HG03342 (cell line): Measurements from ENCODE around the gene SAMD15.
"Not testable (repeated sequence)": the region's sequence is repeated elsewhere in the genome, so short reads cannot be mapped to it uniquely, and the experiment has no call there.

Source experiments
- ATAC-seq: cut with Tn5 transposase; IDR thresholded peaks from one replicate; pipeline ENCODE4 v1.9.1; 2021; ENCODE audit warnings: mild to moderate bottlenecking, moderate library complexity; ENCODE audit not compliant: unreplicated experiment

SAMD15 gene

DNA sequence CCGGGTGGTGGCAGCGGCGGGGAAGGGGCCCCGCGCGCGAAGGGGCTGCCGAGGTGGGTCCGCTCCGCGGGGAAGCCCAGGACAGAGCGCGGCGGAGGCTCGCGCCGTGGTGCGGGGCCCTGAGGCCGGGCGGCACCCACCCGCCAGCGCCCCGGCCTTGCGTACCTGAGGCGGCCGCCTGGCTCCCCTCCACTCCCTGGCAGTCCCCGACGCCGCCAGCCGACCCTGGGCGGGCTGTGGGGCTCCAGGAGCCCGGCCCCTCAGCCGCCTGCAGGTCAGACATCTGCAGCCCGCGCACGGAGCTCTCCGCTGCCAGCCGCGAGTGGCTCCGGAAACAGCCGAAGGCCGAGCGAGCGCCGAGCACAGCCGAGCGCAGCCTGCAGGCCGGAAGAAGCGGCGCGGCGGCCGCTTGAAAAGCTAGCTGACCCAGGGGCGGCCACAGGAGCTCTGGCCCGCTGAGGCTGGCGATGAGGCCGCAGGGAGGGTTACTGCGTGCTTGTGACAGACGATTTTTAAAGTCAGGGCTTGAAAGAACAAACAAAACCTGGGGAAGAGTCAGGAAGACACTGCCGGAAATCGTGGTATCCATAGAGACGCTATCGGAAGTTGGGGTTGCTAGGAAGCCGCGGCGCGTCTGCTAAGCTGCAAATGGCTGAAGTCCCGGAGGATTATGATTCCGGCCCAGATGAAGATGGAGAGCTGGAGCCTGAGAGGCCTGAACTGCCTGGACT, at the start of gene SAMD15, which contains the start of gene TMED8:
SAMD15 (plus strand) TSS at position 609 of the 731 bp plus-strand sequence; CDS start at position 649, 40 bp downstream.
TMED8 (minus strand) TSS at position 324 of the 731 bp plus-strand sequence; CDS start at position 283, 41 bp downstream.
- peak; percentile 82 for ATAC-seq

DNA sequence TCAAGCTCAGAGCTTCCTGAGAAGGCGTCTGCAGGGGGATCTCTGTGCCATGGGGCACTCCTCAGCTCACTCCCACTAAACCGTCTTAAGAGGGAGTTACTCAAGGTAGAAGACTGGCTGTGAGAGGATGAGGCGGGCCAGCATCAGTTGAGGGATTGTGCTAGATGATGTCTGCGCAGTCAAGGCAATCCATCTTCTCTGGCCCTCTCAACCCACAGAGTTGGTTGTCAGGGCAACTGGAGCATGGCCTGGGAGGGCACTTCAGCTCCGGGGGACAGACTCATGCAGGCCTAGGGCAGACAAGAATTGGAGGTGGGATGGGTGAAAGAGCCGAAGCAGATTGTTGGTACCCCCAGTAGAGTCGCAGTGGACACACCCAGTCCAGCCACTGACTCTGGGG, 47.3 kb upstream of the SAMD15 start:
- no peak for ATAC-seq

DNA sequence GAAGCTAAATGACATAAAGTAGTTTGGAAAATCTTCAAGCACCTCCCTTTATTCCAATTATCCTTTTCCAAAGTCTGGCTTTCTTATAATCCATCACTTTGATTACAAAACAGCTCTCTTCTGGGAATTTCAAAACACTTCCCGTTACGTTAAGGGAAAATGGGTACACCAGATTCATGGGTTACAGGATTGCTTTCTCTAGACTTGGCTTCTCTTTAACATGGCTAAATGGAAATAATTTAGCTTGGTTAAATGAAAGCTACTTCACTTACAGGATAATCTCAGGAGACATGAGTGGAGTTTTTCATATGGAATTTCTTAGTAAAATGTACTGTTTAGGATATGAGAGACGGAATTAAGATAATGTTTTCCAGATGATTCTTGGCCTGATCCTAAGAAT, 41.6 kb upstream of the SAMD15 start:
- no peak for ATAC-seq

DNA sequence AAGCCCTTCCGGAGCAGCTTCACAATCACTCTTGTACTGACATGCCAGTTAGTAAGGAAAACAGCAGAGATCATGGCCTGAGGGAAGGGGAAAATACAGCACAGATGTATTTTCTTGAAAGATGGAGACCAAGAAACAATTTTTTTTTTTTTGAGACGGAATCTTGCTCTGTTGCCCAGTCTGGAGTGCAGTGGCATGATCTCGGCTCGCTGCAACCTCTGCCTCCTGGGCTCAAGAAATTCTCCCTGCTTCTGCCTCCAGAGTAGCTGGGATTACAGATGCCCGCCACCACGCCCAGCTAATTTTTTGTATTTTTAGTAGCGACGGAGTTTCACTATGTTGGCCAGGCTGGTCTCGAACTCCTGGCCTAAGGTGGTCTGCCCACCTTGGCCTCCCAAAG, 39.9 kb upstream of the SAMD15 start:
- not testable (repeated sequence) for ATAC-seq

DNA sequence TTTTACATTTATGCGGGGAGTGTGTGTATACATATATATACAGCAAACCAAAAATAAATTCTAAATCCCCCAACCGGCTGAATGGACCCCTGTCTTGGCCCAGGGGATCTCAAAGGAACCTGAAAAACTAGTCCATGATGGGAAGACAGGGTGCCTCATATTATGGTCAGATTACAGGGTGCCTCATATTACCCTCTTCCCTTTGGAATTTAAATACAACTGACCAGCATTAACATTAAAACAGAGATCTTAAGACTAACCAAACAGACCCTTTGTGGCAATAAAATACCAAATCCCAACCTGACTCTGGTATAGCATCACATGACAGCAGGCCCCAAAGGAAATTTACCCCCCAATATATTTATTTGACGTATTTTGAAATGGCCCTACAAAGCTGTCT, 39.3 kb upstream of the SAMD15 start:
- no peak for ATAC-seq

DNA sequence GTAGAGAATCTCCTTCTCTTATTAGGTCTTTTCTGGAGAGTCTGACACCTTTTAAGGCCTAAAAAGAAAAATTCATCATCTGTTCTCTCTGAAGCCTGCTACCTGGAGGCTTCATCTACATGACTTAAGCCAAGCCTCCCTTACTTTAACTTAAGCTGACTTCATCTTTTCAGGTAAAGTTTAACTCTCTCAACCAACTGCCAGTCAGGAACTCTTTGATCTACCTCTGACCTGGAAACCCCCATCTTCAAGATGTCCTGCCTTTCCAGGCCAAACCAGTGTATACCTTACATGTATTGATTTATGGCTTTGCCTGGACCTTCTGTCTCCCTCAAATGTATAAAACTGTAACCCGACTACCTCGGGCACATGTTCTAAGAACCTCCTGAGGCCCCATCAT, 38.9 kb upstream of the SAMD15 start:
- ATAC-seq = no peak

DNA sequence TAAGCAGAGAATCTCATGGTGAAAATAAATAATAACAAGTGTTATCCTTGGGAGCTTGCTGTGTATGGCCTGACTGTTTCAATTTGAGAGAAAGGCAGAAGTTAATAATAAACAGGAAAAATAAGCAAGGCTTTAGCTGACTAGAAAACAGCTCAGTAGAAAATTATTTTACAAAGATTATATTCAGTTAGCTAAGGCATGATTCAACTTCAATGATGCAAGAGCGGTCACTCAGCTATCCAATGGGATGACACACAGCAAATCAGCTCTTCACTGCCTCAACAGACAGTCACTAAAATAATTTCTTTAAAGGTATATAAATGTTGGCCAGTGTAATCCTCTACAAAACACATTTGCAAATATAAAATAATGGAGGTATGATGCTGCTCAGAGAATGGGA, 37.8 kb upstream of the SAMD15 start:
- ATAC-seq = no peak

DNA sequence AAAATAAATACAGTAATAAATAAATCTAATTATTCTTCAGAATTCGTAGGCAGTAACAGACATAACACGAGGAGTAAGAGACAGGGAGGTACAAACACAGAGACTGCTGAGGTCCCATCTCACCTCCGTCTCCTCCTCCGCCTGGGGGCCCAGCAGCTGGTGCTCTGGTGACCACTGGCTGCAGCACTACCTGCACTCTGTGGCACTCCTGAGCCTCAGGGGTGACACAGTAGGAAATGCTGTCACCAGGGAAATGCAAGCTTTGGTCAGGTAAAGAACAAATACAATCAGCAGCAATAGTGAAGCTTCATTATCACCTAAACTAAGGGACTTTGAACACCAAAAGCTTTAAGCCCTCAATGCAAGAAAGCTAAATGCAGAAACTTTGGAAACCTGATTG, 36.8 kb upstream of the SAMD15 start:
- ATAC-seq = no peak

DNA sequence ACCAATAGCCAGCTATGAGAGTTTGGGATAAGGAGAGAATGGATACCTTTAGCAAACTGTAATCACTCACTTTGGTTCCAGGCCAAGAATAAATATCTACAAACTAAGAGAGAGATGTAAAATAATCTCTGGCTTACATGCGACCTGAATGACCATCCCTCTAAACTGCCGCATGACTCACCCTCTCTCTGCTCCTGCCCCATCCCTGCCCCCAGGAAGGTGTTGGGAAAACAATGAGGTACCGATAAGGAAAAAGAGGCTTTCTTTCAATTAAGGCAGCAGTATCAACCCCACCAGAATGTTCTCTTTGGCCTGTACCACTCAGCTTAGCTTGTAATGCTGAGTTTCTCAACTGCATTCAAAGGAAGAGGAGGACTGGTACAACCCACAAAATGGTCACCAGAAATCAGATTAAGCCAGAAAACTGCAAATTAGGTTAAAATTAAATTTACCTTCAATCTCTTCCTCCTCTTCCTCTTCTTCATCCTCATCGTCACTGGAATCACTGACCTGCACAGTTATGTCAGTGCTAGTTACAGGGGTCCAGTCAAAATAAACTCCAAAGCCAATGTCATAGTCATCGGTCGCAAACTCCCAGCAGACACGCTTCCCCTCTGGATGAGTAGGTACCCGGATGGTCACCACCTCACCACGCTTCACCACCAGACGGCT, 34.3 kb upstream of the SAMD15 start:
- ATAC-seq = no peak

DNA sequence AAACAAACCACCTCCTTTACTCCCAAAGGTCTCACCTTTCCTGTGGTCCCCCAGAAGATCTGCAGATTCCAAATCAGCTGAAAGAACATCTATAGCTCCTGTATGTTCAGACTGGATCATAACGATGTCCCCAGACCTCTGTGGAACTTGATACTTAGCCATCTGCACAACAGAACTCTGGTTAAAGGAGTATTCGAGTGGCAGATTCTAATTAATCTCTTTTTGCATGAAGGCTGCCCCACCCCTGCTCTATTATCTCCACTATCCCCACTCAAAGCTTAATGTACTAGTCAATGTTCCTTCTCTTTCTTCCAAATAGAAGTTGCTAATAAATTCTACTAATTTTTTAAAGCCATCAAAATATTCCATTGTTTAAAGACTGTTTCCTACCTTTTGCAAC, 33.5 kb upstream of the SAMD15 start:
- ATAC-seq = no peak

DNA sequence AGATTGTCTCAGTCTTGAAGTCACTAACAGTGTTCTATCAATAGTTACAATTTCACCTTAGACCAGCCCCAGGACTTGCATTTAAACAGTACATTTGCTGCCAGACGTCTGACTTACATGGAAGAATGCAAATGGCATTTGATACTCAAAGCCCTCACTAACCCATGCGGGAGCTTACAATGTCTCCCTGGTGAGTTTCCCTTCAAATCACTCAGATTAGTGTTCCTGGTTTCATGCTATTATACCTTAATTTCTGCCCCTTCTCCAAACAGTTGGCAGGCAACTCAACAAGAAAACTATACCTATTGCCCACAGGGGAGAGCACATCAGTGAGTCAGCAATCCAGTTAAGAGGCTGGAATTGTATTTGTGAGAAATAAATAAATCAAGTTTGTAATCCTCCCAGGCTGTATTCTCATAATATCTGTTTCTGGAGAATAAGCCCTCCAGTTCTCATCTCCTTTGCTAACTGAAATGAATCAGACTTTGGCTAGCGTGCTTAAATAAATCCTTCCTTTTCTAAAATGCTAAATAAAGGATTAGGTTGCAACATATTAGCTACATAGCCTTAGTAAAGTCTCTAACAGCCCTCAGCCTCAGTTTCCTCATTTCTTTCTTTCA, 32.7 kb upstream of the SAMD15 start:
- ATAC-seq = no peak

DNA sequence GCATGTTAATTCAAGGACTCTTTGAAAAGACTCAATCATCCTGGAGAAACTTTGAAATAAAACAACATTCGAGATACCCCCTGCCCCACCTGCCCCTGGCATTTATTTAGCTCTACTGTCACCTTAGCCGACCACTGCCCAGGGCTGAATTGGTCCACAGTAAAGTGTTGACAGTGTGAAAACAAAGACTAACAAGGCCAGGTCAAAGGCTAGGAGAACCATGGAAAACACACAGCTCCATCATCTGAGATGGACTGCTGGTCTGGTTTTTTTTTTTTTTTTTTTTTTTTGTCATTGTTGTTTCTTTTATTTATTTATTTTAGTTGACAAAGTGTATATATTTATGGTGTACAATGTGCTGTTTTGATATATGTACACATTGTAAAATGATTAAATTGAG, 30.7 kb upstream of the SAMD15 start:
- no peak for ATAC-seq

DNA sequence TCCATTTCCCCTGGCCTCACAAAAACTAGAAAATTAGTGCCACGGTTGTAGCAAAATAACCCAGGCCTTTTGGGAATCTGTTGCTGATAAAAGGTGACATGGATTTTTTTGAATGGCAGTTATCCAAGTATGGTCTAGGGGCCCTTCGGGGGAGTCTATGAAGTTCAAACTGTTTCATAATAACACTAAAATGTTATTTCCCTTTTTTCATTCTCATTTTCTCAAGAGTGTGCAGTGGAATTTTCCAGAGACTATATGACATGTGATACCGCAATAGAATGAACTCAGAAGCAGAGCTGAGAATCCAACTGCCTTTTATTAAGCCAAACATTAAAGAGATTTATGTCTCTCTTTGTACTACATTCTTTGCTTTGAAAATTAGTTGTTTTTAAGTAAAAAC, 29.4 kb upstream of the SAMD15 start:
- ATAC-seq = no peak

DNA sequence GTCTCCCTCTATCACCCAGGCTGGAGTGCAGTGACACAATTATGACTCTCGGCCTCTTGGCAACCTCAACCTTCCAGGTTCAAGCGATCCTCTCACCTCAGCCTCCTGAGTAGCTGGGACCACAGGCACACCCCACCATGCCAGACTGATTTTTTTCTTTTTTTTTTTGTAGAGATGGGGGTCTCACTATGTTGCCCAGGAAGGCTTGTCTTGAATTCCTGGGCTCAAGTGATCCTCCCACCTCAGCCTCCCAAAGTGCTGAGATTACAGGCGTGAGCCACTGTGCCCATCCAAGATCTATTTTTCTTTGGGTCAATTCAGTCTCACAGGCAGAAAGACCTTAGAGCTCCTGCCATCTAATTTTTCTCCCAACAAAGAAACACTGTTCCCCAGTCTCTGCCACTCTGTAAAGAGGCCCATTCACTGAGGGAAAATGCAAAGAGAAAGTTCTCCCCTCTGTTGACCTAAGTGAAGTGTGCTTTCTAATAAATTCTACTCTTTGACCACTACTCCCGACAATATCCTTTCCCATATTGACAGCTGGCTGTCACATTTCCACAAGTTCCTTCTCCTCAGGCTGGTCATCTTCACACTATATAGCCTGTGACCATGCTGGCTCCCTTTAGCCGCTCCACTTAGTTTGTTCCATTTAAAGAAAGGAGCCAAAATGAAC, 23.6 kb upstream of the SAMD15 start:
- no peak for ATAC-seq

DNA sequence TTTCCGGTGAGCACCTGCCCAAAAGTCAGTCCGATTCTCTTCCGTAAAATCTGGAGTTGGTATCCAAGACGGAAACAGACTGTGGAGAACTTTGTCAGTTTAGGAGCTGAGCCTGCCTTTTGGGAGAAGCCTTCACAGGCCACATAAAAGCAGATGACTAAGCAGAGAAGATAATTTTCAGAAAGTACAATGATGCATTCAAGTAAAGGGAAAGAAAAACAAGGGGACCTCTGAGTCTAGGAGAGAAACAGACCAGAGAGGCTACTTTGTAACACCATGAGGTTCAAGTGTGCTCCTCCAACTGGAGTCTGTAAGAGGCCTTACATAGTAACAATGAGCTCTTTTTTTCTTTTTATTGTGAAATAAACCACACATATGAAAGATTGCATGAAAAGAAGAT, 21.4 kb upstream of the SAMD15 start:
- ATAC-seq = no peak

DNA sequence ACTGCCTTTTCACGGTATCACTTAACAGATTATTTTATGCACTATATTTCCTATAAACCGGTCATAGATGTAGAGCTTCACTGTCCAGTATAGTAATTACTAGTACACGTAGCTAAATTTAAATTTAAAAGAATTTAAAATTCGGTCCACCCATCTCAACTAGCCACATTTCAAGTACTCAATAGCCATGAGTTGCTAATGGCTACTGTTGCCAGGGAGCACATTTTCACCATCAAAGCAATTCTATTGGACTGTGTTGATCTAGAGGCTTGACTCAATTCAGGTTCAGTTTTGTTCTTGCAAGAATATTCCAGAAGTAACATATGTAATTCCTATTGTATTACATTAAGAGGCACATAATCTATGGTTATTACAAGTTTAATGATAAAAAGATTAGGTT, 20.3 kb upstream of the SAMD15 start:
- ATAC-seq = no peak

DNA sequence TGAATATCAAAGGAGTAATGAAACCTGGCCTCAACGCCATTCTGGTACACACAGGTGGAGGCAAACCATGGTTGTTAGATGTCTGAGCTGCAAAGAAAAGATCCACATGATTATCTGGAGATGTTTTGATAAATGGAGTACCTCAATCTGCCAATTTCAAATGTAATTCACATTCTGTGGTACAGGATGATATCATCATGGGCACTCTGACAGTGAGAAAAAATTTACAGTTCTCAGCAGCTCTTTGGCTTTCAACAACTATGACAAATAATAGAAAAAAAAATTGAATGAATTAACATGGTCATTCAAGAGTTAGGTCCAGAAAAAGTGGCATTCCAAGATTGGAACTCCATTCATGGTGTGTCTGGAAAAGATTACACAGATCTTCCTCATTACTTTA, 17.6 kb upstream of the SAMD15 start:
- ATAC-seq = no peak

DNA sequence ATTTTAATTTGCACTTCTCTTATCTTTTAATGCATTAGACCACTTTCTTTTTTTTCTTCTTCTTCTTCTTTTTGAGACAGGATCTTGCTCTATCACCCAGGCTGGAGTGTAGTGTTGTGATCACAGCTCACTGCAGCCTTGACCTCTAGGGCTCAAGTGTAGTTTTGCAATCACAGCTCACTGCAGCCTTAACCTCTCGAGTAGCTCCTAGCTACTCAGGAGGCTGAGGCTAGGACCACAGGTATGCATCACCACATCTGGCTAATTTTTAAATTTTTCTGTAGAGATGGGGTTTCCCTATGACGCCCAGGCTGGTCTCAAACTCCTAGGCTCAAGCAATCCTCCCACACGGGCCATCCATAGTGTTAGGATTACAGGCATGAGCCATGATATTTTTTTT, 13.0 kb upstream of the SAMD15 start:
- peak; percentile 53 for ATAC-seq

DNA sequence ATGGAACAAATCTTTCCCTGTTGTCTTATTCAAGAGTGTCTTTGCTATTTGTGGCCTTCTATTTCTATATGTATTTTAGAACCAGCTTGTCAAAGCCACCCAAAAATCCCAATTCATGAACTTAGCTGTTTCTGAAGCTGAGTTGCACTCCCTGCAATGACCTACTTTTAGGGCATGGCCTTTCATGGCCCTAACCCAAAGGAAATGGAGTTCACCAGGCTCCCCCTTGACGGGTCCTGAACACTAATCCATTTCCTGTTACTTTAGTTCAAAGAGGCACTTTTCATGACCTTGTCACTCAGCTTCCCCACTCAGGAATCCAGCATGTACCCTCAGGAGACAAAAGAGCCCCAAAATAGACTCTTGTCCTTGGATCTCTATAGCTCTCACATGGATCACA, 7.9 kb upstream of the SAMD15 start:
- no peak for ATAC-seq

DNA sequence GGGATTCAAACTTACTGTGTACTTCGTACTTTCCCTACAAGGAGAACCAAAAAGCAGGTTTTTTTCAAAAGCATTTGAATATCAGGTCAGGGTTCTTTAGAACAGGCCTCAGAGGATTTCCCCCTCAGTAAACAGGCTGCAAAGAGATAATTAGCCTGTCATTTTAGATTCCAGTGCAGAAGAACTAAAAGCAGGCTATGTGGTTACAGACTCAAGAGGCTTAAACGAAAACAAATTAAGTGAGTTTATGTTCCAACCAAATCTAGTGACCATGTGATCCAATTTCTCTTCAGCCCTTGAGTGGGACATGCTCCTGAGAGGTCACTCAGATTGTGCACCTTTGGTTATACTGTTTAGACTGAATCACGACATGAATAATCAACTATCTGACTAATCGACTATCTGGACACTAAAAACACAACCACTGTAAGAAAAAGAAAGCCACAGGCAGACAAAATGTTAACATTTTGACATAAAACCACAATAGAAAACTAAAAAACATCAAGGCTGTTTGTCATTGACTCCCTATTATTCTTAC, 4.8 kb upstream of the SAMD15 start:
- no peak for ATAC-seq
